Fibroblast of lung (primary cell): Measurements from ENCODE around the gene LMF1. TPM values are rescaled to one million over a fixed set of nuclear protein-coding genes. Genes with fewer than 3 reads are reported as not detected.

Experiments used
- DNase-seq, 2 donors: peaks; one replicate each; pipeline versions ENCODE4 v3.0.0 to v3.0.0-alpha.2; 2010; ENCODE audit warnings: low read depth in 2 of 2
- H2AFZ ChIP-seq: 2 replicates; pipeline ENCODE4 v1.5.1; 2012; ENCODE audit warnings: low read length, control low read depth, inconsistent platforms
- H3K27ac ChIP-seq: 2 replicates; pipeline ENCODE4 v1.5.1; 2011; ENCODE audit warnings: low read length, control low read depth; ENCODE audit not compliant: insufficient read depth
- H3K27me3 ChIP-seq: 2 replicates; pipeline ENCODE4 v1.5.1; 2011; ENCODE audit warnings: mild to moderate bottlenecking, low read length; ENCODE audit not compliant: control insufficient read depth, insufficient read depth
- H3K36me3 ChIP-seq: 2 replicates; pipeline ENCODE4 v1.5.1; 2011; ENCODE audit warnings: low read length; ENCODE audit not compliant: control insufficient read depth, insufficient read depth
- H3K4me1 ChIP-seq: 2 replicates; pipeline ENCODE4 v1.5.1; 2011; ENCODE audit warnings: low read length; ENCODE audit not compliant: control insufficient read depth, insufficient read depth; ENCODE audit errors: extremely low read depth
- H3K4me2 ChIP-seq: 2 replicates; pipeline ENCODE4 v1.5.1; 2011; ENCODE audit warnings: low read length, control low read depth; ENCODE audit not compliant: insufficient read depth; ENCODE audit errors: extremely low read depth
- H3K4me3 ChIP-seq, 4 experiments: fragments of 200-600 bp in 1 of 4; sonication (generic) in 1 of 4; replicated peaks in 1 of 4; 2 replicates each; pipeline ENCODE4 v1.5.1; 2011 to 2016; ENCODE audit warnings: low read length in 4 of 4, low read depth in 3 of 4, mild to moderate bottlenecking in 3 of 4, control low read depth in 2 of 4, inconsistent platforms in 1 of 4, mixed read lengths in 1 of 4; ENCODE audit not compliant: insufficient read depth in 1 of 4; ENCODE audit errors: control extremely low read depth in 1 of 4
- H3K79me2 ChIP-seq: 2 replicates; pipeline ENCODE4 v1.5.1; 2012; ENCODE audit warnings: mild to moderate bottlenecking, low read length, inconsistent platforms; ENCODE audit not compliant: control insufficient read depth, insufficient read depth
- H3K9ac ChIP-seq: 2 replicates; pipeline ENCODE4 v1.5.1; 2011; ENCODE audit warnings: mild to moderate bottlenecking, low read length, control low read depth; ENCODE audit not compliant: insufficient read depth
- H3K9me3 ChIP-seq: 2 replicates; pipeline ENCODE4 v1.5.1; 2012; ENCODE audit warnings: low read depth, low read length; ENCODE audit not compliant: control insufficient read depth, insufficient read depth
- H4K20me1 ChIP-seq: 2 replicates; pipeline ENCODE4 v1.5.1; 2011; ENCODE audit warnings: low read length; ENCODE audit not compliant: control insufficient read depth, insufficient read depth; ENCODE audit errors: extremely low read depth
- CTCF ChIP-seq, 2 donors: IDR thresholded peaks in 1 of 2; conservative IDR thresholded peaks in 1 of 2; 1 replicate in 1 of 2; 2 replicates in 1 of 2; pipeline ENCODE4 v1.5.1; 2011 to 2012; ENCODE audit warnings: low read length in 2 of 2, control low read depth in 1 of 2, inconsistent platforms in 1 of 2, low read depth in 1 of 2, mild to moderate bottlenecking in 1 of 2
- EZH2 ChIP-seq: IDR thresholded peaks from 2 replicates; pipeline ENCODE4 v1.5.1; 2012; ENCODE audit warnings: low read length, control low read depth, mild to moderate bottlenecking; ENCODE audit errors: missing control alignments
- polyA plus RNA-seq, 2 donors: library from polyadenylated mRNA; depleted of rRNA in 1 of 2; stranded (reverse) in 1 of 2; unstranded in 1 of 2; fragments of >200 nt; gene quantifications; 2 replicates each; pipeline ENCODE4 v1.2.1, GENCODE V29; 2011 to 2012; ENCODE audit warnings: missing spikeins in 1 of 2
- total RNA-seq: library from RNA; depleted of rRNA; stranded (reverse); fragments of >200 nt; gene quantifications from 2 replicates; pipeline ENCODE4 v1.2.1, GENCODE V29; 2014

LMF1 gene
- total and polyA plus RNA-seq, 2 donors (not counting 1 experiment from before 2014, with no cell fraction given): 12.3 to 12.6 TPM

GRCh38 chr16:896261-897199 is 74.3 kb downstream of the LMF1 start:
- no peaks in the 10 kb centered on the region for H4K20me1 ChIP-seq
- no peak overlapping the region for H3K9ac ChIP-seq
- no peak overlapping the region for H3K27ac ChIP-seq
- H3K4me1 ChIP-seq: no peaks in the 10 kb centered on the region
- H3K79me2 ChIP-seq: no peaks in the 10 kb centered on the region
- no peaks in the 10 kb centered on the region for H3K36me3 ChIP-seq
- H3K4me3 ChIP-seq: no peak overlapping the region
- no peak overlapping the region for H2AFZ ChIP-seq
- no peaks in the 10 kb centered on the region for H3K9me3 ChIP-seq
- no peak overlapping the region for H3K4me2 ChIP-seq
- TF ChIP-seq EZH2: no peak
- no peak for TF ChIP-seq CTCF (conservative IDR thresholded peaks at IDR 0.05 in 1 of 2, IDR thresholded peaks at IDR 0.05 in 1 of 2; ENCODE audit: low read depth in 1 of 2, low read length in 2 of 2)
- H3K27me3 ChIP-seq: no peaks in the 10 kb centered on the region
- DNase-seq: no peak

- TF ChIP-seq EZH2: no peak
- no peak for TF ChIP-seq CTCF (conservative IDR thresholded peaks at IDR 0.05 in 1 of 2, IDR thresholded peaks at IDR 0.05 in 1 of 2; ENCODE audit: low read depth in 1 of 2, low read length in 2 of 2)
- Histone ChIP-seq H3K27ac (no peak overlapping the region), H3K4me3 (no peak overlapping the region), H3K4me1 (no peaks in the 10 kb centered on the region), H3K27me3 (no peaks in the 10 kb centered on the region), H3K4me2 (no peak overlapping the region), H4K20me1 (no peaks in the 10 kb centered on the region), H3K36me3 (no peaks in the 10 kb centered on the region), H3K9ac (no peak overlapping the region), H3K79me2 (no peaks in the 10 kb centered on the region), H2AFZ (no peak overlapping the region), H3K9me3 (no peaks in the 10 kb centered on the region)
- no peak for DNase-seq
Measured at GRCh38 chr16:895371-895770, 75.4 kb downstream of the LMF1 start.

DNA sequence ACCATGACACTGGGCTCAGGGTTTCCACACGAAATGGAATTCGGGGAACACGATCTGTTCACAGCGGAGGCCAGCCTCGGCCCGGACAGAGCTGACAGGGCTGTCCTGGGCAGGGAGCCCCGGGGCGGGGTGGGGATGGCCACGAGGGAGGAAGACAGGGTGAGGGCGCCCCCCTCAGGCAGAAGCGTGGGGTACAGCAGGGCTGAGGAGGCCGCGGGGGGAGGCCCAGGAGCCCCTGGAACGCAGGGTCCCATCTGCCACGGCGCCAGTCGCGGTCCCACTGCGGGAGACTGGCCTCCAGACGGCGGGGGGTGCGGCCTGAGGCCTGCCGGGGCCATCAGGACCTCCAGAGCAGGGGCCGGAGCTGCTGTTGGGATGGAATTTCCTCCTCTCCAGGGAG is 75.9 kb downstream of the LMF1 start:
- H4K20me1 ChIP-seq: no peaks in the 10 kb centered on the region
- H3K9ac ChIP-seq: no peak overlapping the region
- no peak overlapping the region for H3K27ac ChIP-seq
- no peak overlapping the region for H2AFZ ChIP-seq
- DNase-seq: no peak
- H3K27me3 ChIP-seq: no peaks in the 10 kb centered on the region
- H3K79me2 ChIP-seq: no peaks in the 10 kb centered on the region
- no peaks in the 10 kb centered on the region for H3K4me1 ChIP-seq
- H3K9me3 ChIP-seq: no peaks in the 10 kb centered on the region
- no peaks in the 10 kb centered on the region for H3K36me3 ChIP-seq
- H3K4me2 ChIP-seq: no peak overlapping the region
- TF ChIP-seq EZH2 (no peak), CTCF (conservative IDR thresholded peaks at IDR 0.05 in 1 of 2, IDR thresholded peaks at IDR 0.05 in 1 of 2; ENCODE audit: low read depth in 1 of 2, low read length in 2 of 2) (no peak)
- H3K4me3 ChIP-seq: no peak overlapping the region
